SU-DHL-6 (cell line): ENCODE results near the gene TMX4.

Experiments used
- EZH2phosphoT487 ChIP-seq: fragments of 200-600 bp; sonication (generic), shearing (Covaris generic); conservative IDR thresholded peaks from 2 replicates; pipeline ENCODE4 v1.6.1; 2018; ENCODE audit warnings: mild to moderate bottlenecking, antibody characterized with exemption, low read length, moderate library complexity, mixed read lengths
- TF ChIP-seq, protein P1 (sequence below): fragments of 200-600 bp; sonication (generic); IDR thresholded peaks from one replicate; pipeline ENCODE4 v1.5.1; 2017; ENCODE audit warnings: antibody characterized with exemption, mild to moderate bottlenecking, low read length, moderate library complexity; ENCODE audit not compliant: insufficient read depth, poor library complexity, severe bottlenecking

GRCh38 chr20:7989379-7989778 is 30.2 kb downstream of the TMX4 start:
- TF ChIP-seq, protein P1, sequence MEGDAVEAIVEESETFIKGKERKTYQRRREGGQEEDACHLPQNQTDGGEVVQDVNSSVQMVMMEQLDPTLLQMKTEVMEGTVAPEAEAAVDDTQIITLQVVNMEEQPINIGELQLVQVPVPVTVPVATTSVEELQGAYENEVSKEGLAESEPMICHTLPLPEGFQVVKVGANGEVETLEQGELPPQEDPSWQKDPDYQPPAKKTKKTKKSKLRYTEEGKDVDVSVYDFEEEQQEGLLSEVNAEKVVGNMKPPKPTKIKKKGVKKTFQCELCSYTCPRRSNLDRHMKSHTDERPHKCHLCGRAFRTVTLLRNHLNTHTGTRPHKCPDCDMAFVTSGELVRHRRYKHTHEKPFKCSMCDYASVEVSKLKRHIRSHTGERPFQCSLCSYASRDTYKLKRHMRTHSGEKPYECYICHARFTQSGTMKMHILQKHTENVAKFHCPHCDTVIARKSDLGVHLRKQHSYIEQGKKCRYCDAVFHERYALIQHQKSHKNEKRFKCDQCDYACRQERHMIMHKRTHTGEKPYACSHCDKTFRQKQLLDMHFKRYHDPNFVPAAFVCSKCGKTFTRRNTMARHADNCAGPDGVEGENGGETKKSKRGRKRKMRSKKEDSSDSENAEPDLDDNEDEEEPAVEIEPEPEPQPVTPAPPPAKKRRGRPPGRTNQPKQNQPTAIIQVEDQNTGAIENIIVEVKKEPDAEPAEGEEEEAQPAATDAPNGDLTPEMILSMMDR, result no peak
- TF ChIP-seq EZH2phosphoT487, result no peak
